Right ventricle myocardium superior (tissue), 1 donor: ENCODE measurements around the gene APOF. TPM values are rescaled to one million over a fixed set of nuclear protein-coding genes. Genes with fewer than 3 reads are reported as not detected.
"Not testable (repeated sequence)": the region's sequence is repeated elsewhere in the genome, so short reads cannot be mapped to it uniquely, and the experiment has no call there.

Experiments
- ATAC-seq: fragments of 200-7000 bp; cut with Tn5 transposase; one replicate; pipeline ENCODE4 v1.9.1; 2020; ENCODE audit warnings: mild to moderate bottlenecking; ENCODE audit not compliant: poor library complexity
- DNase-seq: peaks from one replicate; pipeline ENCODE4 v3.0.0-alpha.2; 2020
- intact Hi-C: fragments of 100-400 bp; cut with DNase I; formaldehyde crosslinking; loops from one replicate; pipeline ENCODE4 v1.11.2; 2022
- total RNA-seq: library from RNA; stranded (reverse); fragmentation: NEBNext Ultra II Directional; extraction: Animal tissue kit (Norgen Biotek cat#: 25700); gene quantifications from one replicate; pipeline ENCODE4 v1.2.1, GENCODE V29; 2021
- donor health status: DM: no; HTN: yes; CAD: no; lungs with severe emphysema.

Gene APOF
- total RNA-seq, 1 donor from 2014 or later = not detected

DNA sequence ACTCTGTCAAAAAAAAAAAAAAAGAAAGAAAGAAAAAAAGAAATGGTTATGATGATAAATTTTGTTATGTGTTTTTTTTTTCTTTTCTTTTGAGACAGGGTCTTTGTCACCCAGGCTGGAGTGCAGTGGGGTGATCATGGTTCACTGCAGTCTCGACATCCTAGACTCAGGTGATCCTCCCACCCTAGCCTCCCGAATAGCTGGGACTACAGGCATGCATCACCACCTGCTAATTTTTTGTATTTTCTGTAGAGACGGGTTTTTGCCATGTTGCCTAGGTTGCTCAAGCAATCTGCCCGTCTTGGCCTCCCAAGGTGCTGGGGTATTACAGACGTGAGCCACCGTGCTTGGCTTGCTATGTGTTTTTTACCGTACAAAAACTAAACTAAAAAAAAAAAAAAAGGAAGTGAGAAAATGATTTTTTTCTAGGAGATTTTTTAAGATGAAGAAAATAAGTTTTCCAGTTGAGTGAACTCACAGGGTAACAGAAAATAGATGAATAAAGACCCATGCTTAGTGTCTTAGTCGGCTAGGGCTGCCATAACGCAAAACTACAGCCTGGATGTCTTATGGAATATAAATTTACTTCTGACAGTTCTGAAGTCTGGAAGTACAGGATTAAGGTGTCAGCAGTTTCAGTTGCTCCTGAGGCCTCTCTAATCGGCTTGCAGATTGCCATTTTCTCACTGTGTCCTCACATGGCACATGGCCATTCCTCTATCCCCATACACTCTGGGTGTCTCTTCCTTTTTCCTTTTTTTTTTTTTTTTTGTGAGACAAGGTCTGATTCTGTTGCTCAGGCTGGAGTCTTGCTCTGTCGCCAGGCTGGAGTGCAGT is 13.2 kb upstream of the APOF start:
- intact Hi-C loops = no loop called here
- DNase-seq = no peak
- no peak for ATAC-seq

DNA sequence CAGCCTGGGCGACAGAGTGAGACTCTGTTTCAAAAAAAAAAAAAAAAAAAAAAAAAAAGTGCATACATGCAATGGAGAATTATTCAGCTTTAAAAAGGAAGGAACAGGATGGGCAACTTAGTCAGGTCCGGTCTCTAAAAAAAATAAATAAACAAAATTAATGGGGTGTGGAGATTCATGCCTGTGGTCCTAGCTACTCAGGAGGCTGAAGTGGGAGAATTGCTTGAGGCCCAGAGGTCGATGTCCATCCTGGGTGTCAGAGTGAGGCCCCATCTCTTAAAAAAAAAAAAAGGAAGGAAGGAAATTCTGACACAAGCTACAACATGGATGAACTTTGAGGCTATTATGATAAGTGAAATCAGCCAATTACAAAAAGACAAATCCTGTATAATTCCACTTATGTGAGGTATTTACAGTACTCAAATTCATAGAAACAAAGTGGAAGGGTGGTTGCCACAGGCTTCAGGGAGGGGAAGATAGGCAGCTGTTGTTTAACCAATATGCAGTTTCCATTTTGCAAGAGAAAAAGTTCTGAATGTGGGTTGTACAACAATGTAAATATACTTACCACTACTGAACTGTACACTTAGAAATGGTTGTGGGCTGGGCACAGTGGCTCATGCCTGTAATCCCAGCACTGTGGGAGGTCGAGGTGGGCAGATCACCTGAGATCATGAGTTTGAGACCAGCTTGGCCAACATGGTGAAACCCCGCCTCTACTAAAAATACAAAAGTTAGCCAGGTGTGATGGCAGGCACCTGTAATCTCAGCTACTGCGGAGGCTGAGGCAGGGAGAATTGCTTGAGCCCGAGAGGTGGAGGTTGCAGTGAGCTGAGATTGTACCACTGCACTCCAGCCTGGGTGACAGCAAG is 12.3 kb upstream of the APOF start:
- ATAC-seq (no peak), DNase-seq (no peak)
- intact Hi-C loops = no loop called here

DNA sequence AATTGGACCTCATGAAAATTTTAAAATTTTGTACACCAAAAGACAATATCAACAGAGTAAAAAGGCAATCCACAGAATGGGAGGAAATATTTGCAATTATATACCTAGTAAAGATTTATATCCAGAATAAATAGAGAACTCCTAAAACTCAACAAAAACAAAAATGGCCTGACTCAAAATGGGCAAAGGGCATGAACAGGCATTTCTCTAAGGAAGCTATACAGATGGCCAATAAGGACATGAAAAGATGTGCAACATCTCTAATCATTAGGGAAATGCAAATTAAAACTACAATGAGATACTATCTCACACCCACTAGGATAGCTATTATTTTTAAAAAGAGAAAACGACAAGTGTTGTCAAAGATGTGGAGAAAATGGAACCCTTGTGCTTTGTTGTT is 10.9 kb upstream of the APOF start:
- ATAC-seq = no peak
- no peak for DNase-seq
- intact Hi-C loops = no loop called here

DNA sequence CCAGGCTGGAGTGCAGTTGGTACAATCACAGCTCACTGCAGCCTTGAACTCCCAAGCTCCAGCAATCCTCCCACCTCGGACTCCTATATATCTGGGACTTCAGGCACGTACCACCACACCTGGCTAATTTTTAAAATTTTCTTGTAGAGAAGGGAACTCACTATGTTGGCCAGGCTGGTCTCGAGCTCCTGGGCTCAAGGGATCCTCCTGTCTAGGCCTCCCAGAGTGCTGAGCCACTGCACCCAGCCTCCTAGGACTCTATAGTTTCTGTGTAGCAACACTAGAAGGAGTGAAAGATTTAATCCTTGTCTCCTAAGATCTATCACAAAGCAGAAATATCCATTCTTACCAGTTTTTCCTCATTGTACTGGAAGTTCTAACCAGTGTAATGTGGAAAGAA is 4.3 kb upstream of the APOF start:
- intact Hi-C loops = loop anchor here (10.0 kb wide), 1 partner anchor 48 kb away; no protein-coding TSS in a partner anchor
- ATAC-seq = no peak
- DNase-seq = no peak

DNA sequence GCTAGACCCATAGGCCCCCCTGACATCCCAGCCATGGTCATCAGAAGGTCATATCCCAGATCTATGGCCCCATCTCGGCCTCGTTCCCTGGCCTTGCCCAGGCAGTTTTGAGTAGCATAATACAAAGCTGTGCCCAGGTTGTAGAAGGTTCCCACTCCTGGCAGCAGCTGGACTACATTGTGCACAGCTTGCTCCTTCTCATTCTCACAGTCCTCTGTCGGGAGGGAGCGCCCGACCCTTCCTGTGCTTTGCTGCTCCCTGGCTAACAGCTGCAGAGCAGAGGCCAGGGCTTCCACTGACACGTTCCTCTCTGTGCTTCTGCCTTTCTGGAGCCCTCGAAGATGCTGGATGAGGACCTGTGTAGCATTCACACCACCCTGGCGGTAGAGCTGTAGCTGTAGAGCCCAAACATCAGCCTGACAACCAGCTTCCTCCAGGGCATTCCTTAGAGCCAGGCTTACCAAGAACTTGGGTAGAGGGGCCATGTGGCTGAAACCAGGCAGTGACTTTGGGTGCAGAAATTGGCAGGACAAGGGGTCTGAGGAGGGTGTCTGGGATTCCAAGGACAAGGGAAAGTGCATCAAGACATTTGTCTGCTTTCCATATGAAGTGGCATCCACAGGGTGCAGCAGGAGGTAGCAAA is 1.0 kb downstream of the APOF start:
- intact Hi-C loops = loop anchor here (10.0 kb wide), 1 partner anchor 53 kb away; no protein-coding TSS in a partner anchor
- ATAC-seq (no peak), DNase-seq (peak; percentile 42)

DNA sequence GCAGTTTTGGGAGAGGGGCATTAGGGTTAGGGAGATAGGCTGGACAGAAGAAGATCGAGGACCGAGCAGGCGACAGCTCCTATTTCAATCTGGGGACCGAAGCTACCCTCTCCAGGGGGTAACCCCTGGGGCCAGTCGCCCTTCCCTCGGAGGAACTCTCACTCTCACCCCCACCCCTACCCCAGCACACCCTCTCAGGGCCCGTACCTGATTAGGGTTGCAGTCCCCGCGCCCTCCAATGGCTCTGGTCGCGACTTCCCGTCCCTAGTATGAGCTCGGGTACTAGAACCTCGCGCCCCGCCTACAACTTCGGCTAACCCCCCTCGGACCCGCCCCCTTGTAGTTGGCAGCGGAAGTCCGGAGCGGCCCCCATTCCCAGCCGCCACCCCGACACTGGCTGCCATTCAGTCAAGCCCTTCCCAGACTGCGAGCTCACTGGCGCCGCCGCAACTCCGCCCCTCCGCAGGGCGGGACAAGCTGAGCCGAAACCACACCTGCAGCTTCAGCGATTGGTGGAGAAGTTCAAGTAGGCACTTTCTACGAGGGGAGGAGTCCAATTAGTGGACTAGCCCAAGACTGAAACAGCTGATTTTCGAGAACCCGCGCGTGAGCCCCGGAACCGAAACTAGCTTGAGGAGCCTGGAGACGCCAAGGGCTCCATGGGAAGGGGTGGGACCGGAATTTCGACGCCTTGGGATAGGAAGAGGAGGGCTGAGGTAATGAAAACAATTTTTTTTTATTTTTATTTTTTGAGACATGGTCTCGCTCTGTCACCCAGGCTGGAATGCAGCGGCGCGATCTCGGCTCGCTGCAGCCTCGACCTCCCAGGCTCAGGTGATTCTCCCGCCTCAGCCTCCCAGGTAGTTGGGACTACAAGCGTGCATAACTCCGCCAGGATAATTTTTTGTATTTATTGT is 2.5 kb downstream of the APOF start, which contains the start of gene STAT2:
STAT2 (minus strand) TSS at position 257 of the 917 bp plus-strand sequence. CDS start 3,536 bp downstream, outside the sequence.
- ATAC-seq = peak; percentile 99
- intact Hi-C loops = loop anchor here (10.0 kb wide), 2 partner anchors 55 to 105 kb away; partner anchors contain the start of gene SPRYD4
- peak; percentile 99 for DNase-seq

DNA sequence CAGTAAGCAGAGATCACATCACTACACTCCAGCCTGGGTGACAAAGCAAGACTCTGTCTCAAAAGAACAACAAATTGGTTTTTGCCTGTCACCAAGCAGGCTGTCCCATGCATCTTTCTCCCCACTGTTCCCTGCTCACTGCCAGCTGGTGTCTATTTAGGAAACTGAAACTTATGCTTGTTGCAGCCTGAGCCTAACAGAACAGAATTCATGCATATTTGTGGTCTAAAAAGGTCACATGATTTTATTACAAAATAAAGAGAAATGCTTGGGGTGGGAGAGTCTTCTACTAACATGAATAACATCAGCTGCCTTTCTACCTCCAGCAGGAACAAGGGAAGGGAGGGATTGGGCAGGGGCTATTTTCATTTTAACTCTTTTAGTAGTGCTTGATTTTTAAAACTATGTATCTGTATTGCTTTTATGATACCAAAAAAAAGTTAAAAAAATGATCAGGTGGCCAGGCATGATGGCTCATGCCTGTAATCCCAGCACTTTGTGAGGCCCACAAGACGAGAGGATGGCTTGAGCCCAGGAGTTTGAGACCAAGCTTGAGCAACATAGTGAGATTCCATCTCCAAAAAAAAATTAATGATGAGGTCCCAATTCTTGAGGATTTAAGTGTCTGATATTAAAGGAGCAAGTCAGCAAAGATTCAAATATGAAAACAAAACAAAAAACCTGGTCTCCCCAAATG is 3.7 kb downstream of the APOF start:
- intact Hi-C loops = loop anchor here (10.0 kb wide), 1 partner anchor 106 kb away; the partner anchor contains the start of gene SPRYD4
- DNase-seq (no peak), ATAC-seq (no peak)

DNA sequence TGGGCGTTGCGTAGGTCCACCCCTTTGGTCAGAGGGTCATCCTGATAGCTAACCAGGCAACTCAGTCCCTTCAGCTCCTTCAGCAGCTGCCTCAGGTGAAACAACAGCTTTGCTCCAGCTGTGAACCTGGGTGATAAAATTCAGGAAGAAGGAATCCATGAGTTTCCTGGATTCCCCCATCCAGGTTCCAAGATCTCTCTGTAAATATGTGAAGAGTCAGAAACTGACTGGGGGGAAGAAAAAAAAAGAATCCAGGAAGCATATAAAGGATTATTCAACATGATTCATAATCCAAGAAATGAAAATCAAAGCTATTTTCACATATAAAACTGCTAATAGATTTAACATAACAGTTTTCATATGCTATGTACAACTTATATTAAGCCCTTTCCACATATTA is 11.3 kb downstream of the APOF start:
- intact Hi-C loops = loop anchor here (10.0 kb wide), 1 partner anchor 113 kb away; the partner anchor contains the start of gene SPRYD4
- ATAC-seq (no peak), DNase-seq (no peak)

DNA sequence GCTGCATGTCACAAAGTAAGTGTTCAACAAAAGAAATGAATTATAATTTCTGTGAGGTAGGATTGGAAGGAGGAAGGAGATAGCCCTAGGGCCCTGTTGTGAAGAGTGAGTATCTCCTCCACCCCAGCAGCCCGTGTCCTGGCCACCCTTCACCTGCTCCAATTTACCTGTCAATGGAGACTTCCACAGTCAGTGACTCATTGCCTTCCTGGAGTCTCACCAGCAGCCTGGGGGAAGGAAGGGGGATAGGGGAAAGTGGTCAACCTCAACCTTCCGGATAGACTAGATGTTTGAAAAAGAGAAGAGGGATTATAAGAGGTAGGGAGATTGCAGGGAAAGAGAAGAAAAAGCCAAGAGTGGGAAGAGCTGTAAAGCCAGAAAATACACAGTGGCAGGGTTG is 12.0 kb downstream of the APOF start:
- DNase-seq (no peak), ATAC-seq (no peak)
- intact Hi-C loops = loop anchor here (10.0 kb wide), 1 partner anchor 114 kb away; the partner anchor contains the start of gene SPRYD4

DNA sequence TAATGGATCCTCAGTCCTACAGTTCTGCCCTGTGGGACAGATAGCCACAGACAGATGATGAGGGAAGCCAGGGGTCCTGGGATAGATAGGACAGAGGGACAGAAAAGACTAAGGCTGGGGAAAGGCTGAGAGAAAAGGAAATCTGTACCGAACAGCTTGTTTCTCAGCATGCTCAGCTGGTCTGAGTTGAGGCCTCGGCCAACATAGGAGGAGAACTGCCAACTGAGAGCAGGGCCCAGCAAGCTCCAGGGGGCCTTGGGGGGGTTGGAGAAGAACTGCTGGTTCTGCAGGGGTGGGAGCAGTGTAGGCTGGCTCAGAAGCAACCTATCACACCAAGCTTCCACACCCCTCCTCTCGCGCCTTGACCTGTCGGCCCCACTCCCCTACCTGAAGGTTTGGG is 13.9 kb downstream of the APOF start:
- no peak for DNase-seq
- no peak for ATAC-seq
- intact Hi-C loops = no loop called here

DNA sequence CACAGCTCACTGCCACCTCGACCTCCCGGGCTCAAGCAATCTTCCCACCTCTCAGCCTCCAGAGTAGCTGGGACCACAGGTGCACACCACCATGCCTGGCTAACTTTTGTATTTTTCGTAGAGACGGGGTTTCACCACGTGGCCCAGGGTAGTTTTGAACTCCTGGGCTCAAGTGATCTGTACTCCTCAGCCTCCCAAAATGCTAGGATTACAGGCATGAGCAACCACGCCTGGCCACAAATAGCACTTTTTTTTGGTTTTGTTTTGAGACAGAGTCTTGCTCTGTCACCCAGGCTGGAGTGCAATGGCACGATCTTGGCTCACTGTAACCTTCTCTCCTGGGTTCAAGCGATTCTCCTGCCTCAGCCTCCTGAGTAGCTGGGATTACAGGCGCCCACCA is 15.4 kb downstream of the APOF start:
- ATAC-seq, DNase-seq, intact Hi-C loops: not testable (repeated sequence)

DNA sequence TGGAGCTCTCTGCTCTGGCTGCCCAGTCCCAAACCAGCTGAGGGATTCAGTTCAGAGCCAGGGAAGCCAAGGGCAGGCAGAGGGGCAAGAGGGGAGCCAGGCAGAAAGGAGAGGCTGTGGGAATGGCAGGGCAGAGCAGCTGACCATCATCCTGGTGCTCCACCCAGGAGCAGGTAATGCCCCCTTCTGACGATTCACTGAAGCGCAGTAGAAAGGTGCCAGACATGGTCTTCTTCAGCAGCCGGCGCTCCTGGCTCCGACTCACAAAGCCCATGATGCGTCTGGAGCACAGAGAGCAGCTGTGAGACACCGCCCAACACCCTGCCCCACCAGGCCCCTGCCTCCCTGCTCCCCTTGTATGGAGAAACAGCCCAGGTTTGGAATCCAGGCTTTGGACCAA is 16.0 kb downstream of the APOF start:
- intact Hi-C loops = no loop called here
- no peak for DNase-seq
- ATAC-seq = peak; percentile 19

DNA sequence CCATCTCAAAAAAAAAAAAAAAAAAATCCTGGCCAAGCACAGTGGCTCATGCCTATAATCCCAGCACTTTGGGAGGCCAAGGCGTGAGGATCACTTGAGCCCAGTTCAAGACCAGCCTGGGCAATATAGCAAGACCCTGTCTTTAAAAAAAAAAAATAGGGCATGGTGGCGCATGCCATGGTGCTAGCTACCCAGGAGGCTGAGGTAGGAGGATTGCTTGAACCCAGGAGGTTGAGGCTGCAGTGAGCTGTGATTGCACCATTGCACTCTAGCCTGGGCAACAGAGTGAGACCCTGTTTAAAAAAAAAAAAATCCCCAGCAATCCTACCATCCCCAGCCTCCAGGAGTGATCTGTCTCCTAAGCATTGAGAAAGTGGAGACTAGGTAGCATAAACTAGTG is 20.4 kb downstream of the APOF start:
- DNase-seq, intact Hi-C loops, ATAC-seq: not testable (repeated sequence)

DNA sequence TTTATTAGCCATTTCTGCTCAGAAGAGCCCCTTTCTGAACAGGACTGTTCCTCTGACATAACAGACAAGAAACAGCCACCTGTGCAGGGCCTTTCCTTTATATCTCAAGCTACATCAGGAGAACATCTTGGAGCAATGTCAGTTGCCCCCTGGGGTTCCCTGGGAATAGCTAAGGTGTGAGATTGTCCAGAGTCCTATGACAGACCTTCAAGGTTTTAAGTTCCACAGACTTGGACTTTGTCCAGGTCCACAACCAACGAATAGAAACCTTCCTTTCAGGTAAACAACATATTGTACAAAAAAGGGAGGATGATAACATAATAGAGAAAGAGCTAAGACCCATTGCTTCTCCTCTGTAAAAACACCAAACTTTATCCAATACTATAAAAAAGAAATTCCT is 21.0 kb downstream of the APOF start:
- ATAC-seq (no peak), DNase-seq (no peak)
- intact Hi-C loops = no loop called here

DNA sequence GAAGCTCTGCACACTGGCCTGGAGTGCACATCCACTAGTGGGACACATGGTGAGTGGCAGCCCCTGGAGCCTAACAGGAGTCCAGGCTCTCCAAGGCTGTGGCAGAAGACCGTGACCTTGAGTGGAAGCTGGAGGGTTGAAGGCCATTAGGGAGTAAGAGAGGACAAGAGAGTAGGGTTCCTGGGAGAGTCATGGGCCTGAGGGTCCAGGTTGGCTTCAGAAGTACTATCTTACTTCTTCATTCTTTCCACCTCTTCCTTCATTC is 23.6 kb downstream of the APOF start:
- ATAC-seq (no peak), DNase-seq (no peak)
- intact Hi-C loops = no loop called here

DNA sequence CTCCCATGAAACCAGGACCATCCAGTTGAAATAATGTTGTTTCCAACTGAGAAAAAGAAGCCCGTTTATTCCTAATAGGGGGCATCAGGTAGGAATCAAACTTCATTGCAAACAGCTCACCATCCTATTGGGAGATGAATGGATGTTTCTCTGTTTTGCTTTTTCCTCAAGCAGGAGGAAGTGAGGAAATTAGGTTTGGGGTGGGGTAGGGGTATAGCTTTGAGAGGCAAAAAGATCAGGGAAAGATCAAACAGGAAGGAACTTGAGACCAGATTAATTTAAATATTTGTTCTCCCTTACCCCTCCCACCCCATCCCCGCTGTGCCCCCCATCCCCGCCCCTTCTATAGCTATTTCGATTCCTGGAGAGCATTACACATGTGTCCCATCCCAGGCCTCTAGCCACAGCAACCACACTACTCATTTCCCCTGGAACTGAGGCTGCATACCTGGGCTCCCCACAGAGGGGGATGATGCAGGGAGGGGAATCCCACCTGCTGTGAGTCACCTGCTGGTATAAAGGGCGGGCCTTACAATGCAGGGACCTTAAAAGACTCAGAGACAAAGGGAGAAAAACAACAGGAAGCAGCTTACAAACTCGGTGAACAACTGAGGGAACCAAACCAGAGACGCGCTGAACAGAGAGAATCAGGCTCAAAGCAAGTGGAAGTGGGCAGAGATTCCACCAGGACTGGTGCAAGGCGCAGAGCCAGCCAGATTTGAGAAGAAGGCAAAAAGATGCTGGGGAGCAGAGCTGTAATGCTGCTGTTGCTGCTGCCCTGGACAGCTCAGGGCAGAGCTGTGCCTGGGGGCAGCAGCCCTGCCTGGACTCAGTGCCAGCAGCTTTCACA is 24.1 kb downstream of the APOF start, which contains the start of gene IL23A:
IL23A (plus strand) TSS at position 577 of the 850 bp plus-strand sequence; CDS start at position 738, 161 bp downstream.
- ATAC-seq = no peak
- intact Hi-C loops = no loop called here

More for the DNA sequence above, 24.1 kb downstream of the APOF start, which contains the start of gene IL23A:
- DNase-seq = no peak
